Transverse colon (tissue), 3 donors: ENCODE measurements around the gene FAM234A.

ENCODE experiments used
- EP300 ChIP-seq: sonication (generic); formaldehyde crosslinking; IDR thresholded peaks from one replicate; pipeline ENCODE4 v1.6.1; 2017; ENCODE audit warnings: antibody characterized with exemption, low read depth
- POLR2A ChIP-seq: fragments of 450-650 bp; IDR thresholded peaks from one replicate; pipeline ENCODE4 v1.6.1; 2016; ENCODE audit warnings: antibody characterized with exemption, mild to moderate bottlenecking, moderate library complexity
- TF ChIP-seq, protein P1 (sequence below), 5 experiments: fragments of 200-600 bp in 3 of 5; fragments of 450-650 bp in 2 of 5; sonication (generic) in 3 of 5; IDR thresholded peaks; 1 replicate in 2 of 5; 2 replicates in 3 of 5; pipeline ENCODE4 v1.5.1; 2016 to 2017; ENCODE audit warnings: antibody characterized with exemption in 5 of 5, inconsistent platforms in 3 of 5, mild to moderate bottlenecking in 2 of 5, moderate library complexity in 1 of 5

DNA sequence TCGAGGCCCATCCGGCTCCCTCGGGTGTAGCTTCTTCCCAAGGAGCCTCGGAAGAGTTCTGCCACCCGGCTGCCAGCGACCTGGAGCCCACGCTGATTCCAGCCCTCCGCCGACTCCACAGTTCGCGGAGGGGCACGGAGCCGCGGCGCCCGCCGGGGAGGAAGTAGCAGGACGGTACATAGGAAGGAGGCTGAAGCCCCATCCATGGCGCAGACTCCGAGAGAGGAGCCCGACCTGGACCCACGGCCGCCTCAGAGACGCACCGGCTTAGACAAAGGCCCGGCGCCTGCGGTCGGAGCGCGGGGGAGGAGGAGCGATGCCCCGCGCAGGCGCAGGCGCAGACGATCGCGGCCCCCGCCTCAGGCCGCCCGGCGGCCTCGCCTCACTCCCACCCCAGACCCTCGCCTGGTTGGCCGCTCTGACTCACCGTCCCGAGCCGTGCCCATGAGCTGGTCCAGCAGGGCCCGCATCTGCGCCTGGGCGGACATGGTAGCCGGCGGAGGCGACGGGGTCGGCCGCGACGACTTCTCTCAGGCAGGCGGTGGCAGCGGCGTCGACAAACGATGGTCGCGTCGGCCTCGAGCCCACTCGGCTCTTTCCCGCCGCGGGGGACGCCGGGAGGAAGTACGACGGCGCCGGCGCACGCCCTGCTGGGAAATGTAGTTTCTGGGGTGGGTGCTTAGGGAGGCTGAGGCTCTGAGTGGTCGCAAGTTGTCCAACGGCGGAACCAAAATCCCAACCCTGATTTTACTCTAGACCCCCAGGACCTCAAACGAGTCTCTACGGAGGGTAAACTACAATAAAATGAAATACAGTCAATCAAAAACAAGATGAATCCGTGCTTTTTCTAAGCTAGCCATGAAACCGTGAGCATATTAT is 5.5 kb upstream of the FAM234A start, which contains the start of gene LUC7L:
- TF ChIP-seq, protein P1, sequence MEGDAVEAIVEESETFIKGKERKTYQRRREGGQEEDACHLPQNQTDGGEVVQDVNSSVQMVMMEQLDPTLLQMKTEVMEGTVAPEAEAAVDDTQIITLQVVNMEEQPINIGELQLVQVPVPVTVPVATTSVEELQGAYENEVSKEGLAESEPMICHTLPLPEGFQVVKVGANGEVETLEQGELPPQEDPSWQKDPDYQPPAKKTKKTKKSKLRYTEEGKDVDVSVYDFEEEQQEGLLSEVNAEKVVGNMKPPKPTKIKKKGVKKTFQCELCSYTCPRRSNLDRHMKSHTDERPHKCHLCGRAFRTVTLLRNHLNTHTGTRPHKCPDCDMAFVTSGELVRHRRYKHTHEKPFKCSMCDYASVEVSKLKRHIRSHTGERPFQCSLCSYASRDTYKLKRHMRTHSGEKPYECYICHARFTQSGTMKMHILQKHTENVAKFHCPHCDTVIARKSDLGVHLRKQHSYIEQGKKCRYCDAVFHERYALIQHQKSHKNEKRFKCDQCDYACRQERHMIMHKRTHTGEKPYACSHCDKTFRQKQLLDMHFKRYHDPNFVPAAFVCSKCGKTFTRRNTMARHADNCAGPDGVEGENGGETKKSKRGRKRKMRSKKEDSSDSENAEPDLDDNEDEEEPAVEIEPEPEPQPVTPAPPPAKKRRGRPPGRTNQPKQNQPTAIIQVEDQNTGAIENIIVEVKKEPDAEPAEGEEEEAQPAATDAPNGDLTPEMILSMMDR (IDR thresholded peaks at IDR 0.05), result peak in 1 of 5 experiments; percentile 16
- peak; percentile 44 for TF ChIP-seq EP300
- peak; percentile 94 for TF ChIP-seq POLR2A
